GM11168 (cell line): ENCODE results near the gene RTP5.

Experiments
- in situ Hi-C: fragments of 300-500 bp; cut with MboI; formaldehyde crosslinking; loops from one replicate; pipeline ENCODE4 v1.12.0; 2022; ENCODE audit warnings: low sequenced_read_pairs; ENCODE audit not compliant: unreplicated experiment

Gene RTP5

GRCh38 chr2:241843321-241844065, 26.0 kb upstream of the RTP5 start:
- in situ Hi-C loops, result no loop called here

- in situ Hi-C loops, result no loop called here
Measured at GRCh38 chr2:241844066-241844728, 25.3 kb upstream of the RTP5 start.

- in situ Hi-C loops, result no loop called here
Measured at GRCh38 chr2:241844831-241845578, 24.5 kb upstream of the RTP5 start.

GRCh38 chr2:241846406-241846805, 23.1 kb upstream of the RTP5 start:
- in situ Hi-C loops, result no loop called here

- in situ Hi-C loops, result no loop called here
Measured at GRCh38 chr2:241848761-241849615, 20.5 kb upstream of the RTP5 start.

- in situ Hi-C loops, result no loop called here
Measured at GRCh38 chr2:241849616-241850543, 19.6 kb upstream of the RTP5 start.

GRCh38 chr2:241850544-241851324, 18.8 kb upstream of the RTP5 start:
- in situ Hi-C loops, result no loop called here

GRCh38 chr2:241851325-241852115, 18.0 kb upstream of the RTP5 start:
- in situ Hi-C loops, result no loop called here

GRCh38 chr2:241852116-241852980, 17.2 kb upstream of the RTP5 start:
- in situ Hi-C loops, result no loop called here

- in situ Hi-C loops, result no loop called here
Measured at GRCh38 chr2:241852981-241853631, 16.4 kb upstream of the RTP5 start.

- in situ Hi-C loops, result no loop called here
Measured at GRCh38 chr2:241853651-241854341, 15.7 kb upstream of the RTP5 start.

GRCh38 chr2:241854342-241855244, 14.9 kb upstream of the RTP5 start:
- in situ Hi-C loops, result no loop called here

GRCh38 chr2:241855245-241855887, 14.2 kb upstream of the RTP5 start:
- in situ Hi-C loops, result no loop called here

GRCh38 chr2:241855888-241856422, 13.6 kb upstream of the RTP5 start:
- in situ Hi-C loops, result no loop called here
